Endothelial cell (in vitro differentiated cells): ENCODE results near the gene SYVN1. TPM values are rescaled to one million over a fixed set of nuclear protein-coding genes. Genes with fewer than 3 reads are reported as not detected.
A peak's percentile ranks its signal among the peaks of the same experiment; 100 is the strongest.

Experiments used
- DNase-seq: peaks from one replicate; pipeline ENCODE4 v3.0.0; 2021; ENCODE audit warnings: low spot score
- H3K27ac Mint-ChIP-seq: one replicate; pipeline ENCODE4 v1.8.0; 2021; ENCODE audit warnings: mixed read lengths, inconsistent platforms; ENCODE audit not compliant: unreplicated experiment
- H3K27me3 Mint-ChIP-seq: one replicate; pipeline ENCODE4 v1.8.0; 2021; ENCODE audit warnings: mild to moderate bottlenecking, moderate library complexity, mixed read lengths, inconsistent platforms; ENCODE audit not compliant: unreplicated experiment
- H3K36me3 Mint-ChIP-seq: one replicate; pipeline ENCODE4 v1.8.0; 2021; ENCODE audit warnings: mild to moderate bottlenecking, low read depth, mixed read lengths, inconsistent platforms; ENCODE audit not compliant: unreplicated experiment
- H3K4me1 Mint-ChIP-seq: one replicate; pipeline ENCODE4 v1.8.0; 2021; ENCODE audit warnings: mild to moderate bottlenecking, mixed read lengths, inconsistent platforms; ENCODE audit not compliant: unreplicated experiment
- H3K4me3 Mint-ChIP-seq: one replicate; pipeline ENCODE4 v1.8.0; 2021; ENCODE audit warnings: mild to moderate bottlenecking, mixed read lengths, inconsistent platforms; ENCODE audit not compliant: unreplicated experiment
- H3K9me3 Mint-ChIP-seq: one replicate; pipeline ENCODE4 v1.8.0; 2021; ENCODE audit warnings: mixed read lengths, inconsistent platforms; ENCODE audit not compliant: unreplicated experiment
- CTCF ChIP-seq: fragments of 200-600 bp; sonication (generic); IDR thresholded peaks from one replicate; pipeline ENCODE4 v1.5.0; 2021; ENCODE audit warnings: antibody characterized with exemption; ENCODE audit not compliant: unreplicated experiment
- total RNA-seq: library from RNA; stranded (reverse); fragmentation: NEBNext Ultra II Directional; extraction: Animal tissue kit (Norgen Biotek cat#: 25700); gene quantifications from one replicate; pipeline ENCODE4 v1.2.1, GENCODE V29; 2021; ENCODE audit not compliant: unreplicated experiment

Gene SYVN1
- total RNA-seq, 1 donor from 2014 or later = 32.2 TPM

GRCh38 chr11:65117206-65118096 lies 16.9 kb downstream of the SYVN1 start, which contains the start of gene ZNHIT2:
Gene ZNHIT2 (minus strand): TSS chr11:65117701. CDS start chr11:65117653, 48 bp downstream.
- peak within 1 kb of the TSS; percentile 77 for H3K27ac Mint-ChIP-seq
- peak; percentile 95 for TF ChIP-seq CTCF
- peaks cover 35% of the 10 kb centered on the region for H3K36me3 Mint-ChIP-seq
- no peaks in the 10 kb centered on the region for H3K9me3 Mint-ChIP-seq
- peak within 1 kb of the TSS; percentile 88 for H3K4me3 Mint-ChIP-seq
- DNase-seq = peak; percentile 98
- peaks cover 28% of the 10 kb centered on the region for H3K4me1 Mint-ChIP-seq
- peaks cover 32% of the 10 kb centered on the region for H3K27me3 Mint-ChIP-seq

DNA sequence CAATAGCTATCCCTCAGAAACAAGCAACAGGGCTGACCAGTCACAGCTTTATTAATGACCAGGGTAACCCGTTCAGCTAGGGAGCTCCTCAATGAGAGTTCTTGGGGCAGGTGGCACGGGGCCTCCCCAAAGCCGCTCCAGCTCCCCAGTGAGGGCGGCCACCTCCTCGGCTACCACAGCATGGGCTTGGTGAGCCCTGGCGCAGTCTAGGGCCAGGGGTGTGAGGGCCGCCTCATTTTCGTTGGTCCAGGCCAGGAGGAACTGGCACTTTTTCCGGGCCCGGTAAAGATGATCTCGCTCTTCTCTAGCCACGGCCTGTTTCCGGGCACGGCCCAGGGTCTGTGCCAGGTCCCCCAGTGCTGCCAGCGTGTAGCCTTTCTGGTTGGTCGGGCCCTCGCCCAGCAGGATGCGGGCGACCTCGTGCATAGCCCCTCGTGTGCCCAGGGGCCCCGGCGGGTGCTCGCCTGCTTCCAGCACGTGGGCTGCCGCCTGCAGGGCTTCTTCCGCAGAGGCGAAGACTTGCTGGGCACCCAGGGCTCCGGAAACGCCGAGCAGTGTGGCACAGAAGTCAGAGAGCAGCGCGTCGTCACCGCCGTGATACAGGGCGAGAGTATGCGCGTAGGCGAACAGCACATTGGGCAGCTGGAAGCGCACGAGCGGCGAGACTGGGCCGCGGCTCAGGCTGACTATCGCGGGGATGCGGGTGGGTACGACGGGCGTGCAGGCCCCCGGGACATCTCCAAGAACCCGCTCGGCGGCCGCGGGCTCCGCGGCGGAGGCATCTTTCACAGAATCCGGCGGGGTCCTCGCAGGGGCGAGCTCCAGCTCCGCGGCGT lies 17.7 kb downstream of the SYVN1 start:
- H3K4me1 Mint-ChIP-seq = peaks cover 20% of the 10 kb centered on the region
- no peaks in the 10 kb centered on the region for H3K9me3 Mint-ChIP-seq
- peak; percentile 34 for DNase-seq
- peaks cover 32% of the 10 kb centered on the region for H3K36me3 Mint-ChIP-seq
- peaks cover 28% of the 10 kb centered on the region for H3K27me3 Mint-ChIP-seq
- peak overlapping the region; percentile 88 for H3K4me3 Mint-ChIP-seq
- no peak for TF ChIP-seq CTCF
- H3K27ac Mint-ChIP-seq = no peak overlapping the region

GRCh38 chr11:65115361-65116082 lies 18.8 kb downstream of the SYVN1 start:
- DNase-seq = no peak
- Mint-ChIP-seq H3K9me3 (no peaks in the 10 kb centered on the region), H3K27me3 (peaks cover 28% of the 10 kb centered on the region), H3K4me3 (peak overlapping the region; percentile 62), H3K4me1 (peaks cover 14% of the 10 kb centered on the region), H3K36me3 (peaks cover 29% of the 10 kb centered on the region), H3K27ac (no peak overlapping the region)
- TF ChIP-seq CTCF = no peak

DNA sequence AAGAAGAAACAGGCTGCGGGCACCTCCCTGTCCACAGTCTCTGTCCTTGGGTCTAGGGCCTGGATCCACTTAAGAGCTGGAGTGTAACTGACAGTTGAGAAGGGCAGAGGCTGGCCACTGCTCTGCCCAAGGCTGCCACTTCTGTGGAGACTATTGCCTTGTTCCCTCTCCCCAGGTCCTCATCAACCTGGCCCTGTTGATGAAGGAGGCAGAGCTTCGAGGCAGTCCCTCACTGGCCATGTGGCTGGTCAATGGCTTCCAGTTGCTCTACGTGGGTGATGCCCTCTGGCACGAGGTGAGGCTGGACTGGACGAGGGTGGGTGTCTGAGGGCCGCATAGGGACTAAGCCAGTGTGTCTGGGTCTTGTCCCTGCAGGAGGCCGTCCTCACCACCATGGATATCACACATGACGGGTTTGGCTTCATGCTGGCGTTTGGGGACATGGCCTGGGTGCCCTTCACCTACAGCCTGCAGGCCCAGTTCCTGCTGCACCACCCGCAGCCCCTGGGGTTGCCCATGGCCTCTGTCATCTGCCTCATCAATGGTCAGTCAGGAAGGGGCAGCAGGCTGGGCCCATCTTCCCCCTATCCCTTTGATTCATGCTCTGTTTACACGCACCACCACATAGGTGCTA lies 19.7 kb downstream of the SYVN1 start:
- TF ChIP-seq CTCF = no peak
- DNase-seq = no peak
- Mint-ChIP-seq H3K27ac (no peak overlapping the region), H3K36me3 (peaks cover 26% of the 10 kb centered on the region), H3K9me3 (no peaks in the 10 kb centered on the region), H3K27me3 (peaks cover 29% of the 10 kb centered on the region), H3K4me1 (peaks cover 14% of the 10 kb centered on the region), H3K4me3 (peak overlapping the region; percentile 62)
